H1 (cell line): ENCODE measurements around the gene SLC9B2. TPM values are rescaled to one million over a fixed set of nuclear protein-coding genes. Genes with fewer than 3 reads are reported as not detected.

Experiments used
- CTCF ChIA-PET: fragments of 300-600 bp; sonication (Branson Sonifier 250); formaldehyde crosslinking; loops from one replicate; lab custom pipeline; 2021; ENCODE audit not compliant: partially characterized antibody; lab: Charles Lee
- POLR2A ChIA-PET: fragments of 300-600 bp; sonication (Branson Sonifier 250); formaldehyde crosslinking; loops from one replicate; lab custom pipeline; 2021; ENCODE audit warnings: inconsistent platforms; ENCODE audit not compliant: partially characterized antibody; lab: Charles Lee
- DNase-seq, 2 experiments: peaks; one replicate each; pipeline versions ENCODE4 v3.0.0 to v3.0.0-alpha.2; 2010 to 2022; ENCODE audit warnings: low spot score in 2 of 2, low read depth in 1 of 2, mixed read lengths in 1 of 2
- FAIRE-seq: peaks from 2 replicates; lab custom pipeline; 2011; peaks lifted over from hg19 to GRCh38; lab: Jason Lieb, UNC
- H2AFZ ChIP-seq: 2 replicates; pipeline ENCODE4 v1.8.1; 2012; ENCODE audit warnings: low read length, inconsistent platforms
- H2AK5ac ChIP-seq: 2 replicates; pipeline ENCODE4 v1.6.1; 2013; ENCODE audit warnings: low read depth, low read length
- H2BK120ac ChIP-seq: replicated peaks from 2 replicates; pipeline ENCODE3; 2013; ENCODE audit warnings: low read depth, low read length, inconsistent platforms
- H2BK12ac ChIP-seq: 2 replicates; pipeline ENCODE4 v1.6.1; 2013; ENCODE audit warnings: low read depth, low read length
- H2BK15ac ChIP-seq: 2 replicates; pipeline ENCODE4 v1.6.1; 2013; ENCODE audit warnings: low read length
- H2BK20ac ChIP-seq: 2 replicates; pipeline ENCODE4 v1.6.1; 2013; ENCODE audit warnings: low read length
- H2BK5ac ChIP-seq: 2 replicates; pipeline ENCODE4 v1.6.1; 2013; ENCODE audit warnings: low read depth, low read length
- H3K14ac ChIP-seq: 2 replicates; pipeline ENCODE4 v1.6.1; 2013; ENCODE audit warnings: inconsistent platforms; ENCODE audit not compliant: insufficient read length
- H3K18ac ChIP-seq: 2 replicates; pipeline ENCODE4 v1.6.1; 2013; ENCODE audit warnings: low read length; ENCODE audit errors: extremely low read depth
- H3K23ac ChIP-seq: 2 replicates; pipeline ENCODE4 v1.6.1; 2013; ENCODE audit warnings: inconsistent platforms; ENCODE audit not compliant: insufficient read length
- H3K23me2 ChIP-seq: 2 replicates; pipeline ENCODE4 v1.6.1; 2013; ENCODE audit warnings: low read depth, low read length
- H3K27ac ChIP-seq: 2 replicates; pipeline ENCODE4 v1.6.1; 2011; ENCODE audit warnings: low read depth, low read length, inconsistent platforms
- H3K27me3 ChIP-seq, 4 experiments: replicated peaks in 1 of 4; 1 replicate in 1 of 4; 2 replicates in 3 of 4; pipeline versions ENCODE4 v1.6.1 to v1.8.1; 2011 to 2013; ENCODE audit warnings: low read length in 3 of 4, mild to moderate bottlenecking in 3 of 4, inconsistent platforms in 2 of 4, mixed read lengths in 2 of 4, moderate library complexity in 1 of 4; ENCODE audit not compliant: control insufficient read depth in 3 of 4, insufficient read depth in 3 of 4; ENCODE audit errors: extremely low read depth in 1 of 4
- H3K36me3 ChIP-seq, 4 experiments: 2 replicates each; pipeline versions ENCODE4 v1.6.1 to v1.8.1; 2011 to 2013; ENCODE audit warnings: mild to moderate bottlenecking in 4 of 4, low read length in 3 of 4, moderate library complexity in 2 of 4, control low read depth in 1 of 4, inconsistent platforms in 1 of 4; ENCODE audit not compliant: insufficient read depth in 4 of 4, control insufficient read depth in 2 of 4
- H3K4ac ChIP-seq: replicated peaks from 2 replicates; pipeline ENCODE3; 2013; ENCODE audit warnings: low read length, low read depth, mixed read lengths, inconsistent platforms; ENCODE audit not compliant: insufficient read length
- H3K4me1 ChIP-seq, 4 experiments: replicated peaks in 1 of 4; 1 replicate in 1 of 4; 2 replicates in 3 of 4; pipeline versions ENCODE4 v1.6.1 to v1.8.1; 2011 to 2013; ENCODE audit warnings: low read length in 3 of 4, inconsistent platforms in 2 of 4, mixed read lengths in 1 of 4; ENCODE audit not compliant: insufficient read depth in 4 of 4, control insufficient read depth in 3 of 4
- H3K4me2 ChIP-seq, 2 experiments: 2 replicates each; pipeline versions ENCODE4 v1.6.1 to v1.8.1; 2011 to 2013; ENCODE audit warnings: low read depth in 2 of 2, low read length in 2 of 2, control low read depth in 1 of 2, inconsistent platforms in 1 of 2, mild to moderate bottlenecking in 1 of 2; ENCODE audit not compliant: insufficient read depth in 1 of 2
- H3K4me3 ChIP-seq, 4 experiments: fragments of 200-600, 300-600 bp in 1 of 4; sonication (generic), shearing (Covaris generic), sonication (Bioruptor Twin) in 1 of 4; 2 replicates each; pipeline versions ENCODE4 v1.5.1 to v1.8.1; 2011 to 2016; ENCODE audit warnings: low read length in 4 of 4, low read depth in 3 of 4, control low read depth in 2 of 4, inconsistent platforms in 2 of 4, mild to moderate bottlenecking in 2 of 4, mixed read lengths in 1 of 4, moderate library complexity in 1 of 4; ENCODE audit not compliant: insufficient read depth in 2 of 4; ENCODE audit errors: extremely low read depth in 1 of 4
- H3K56ac ChIP-seq: replicated peaks from 2 replicates; pipeline ENCODE3; 2013; ENCODE audit warnings: low read depth, mild to moderate bottlenecking, mixed read lengths, low read length, inconsistent platforms; ENCODE audit not compliant: insufficient read length
- H3K79me1 ChIP-seq: 2 replicates; pipeline ENCODE4 v1.6.1; 2013; ENCODE audit warnings: low read depth, low read length, control low read depth
- H3K79me2 ChIP-seq, 2 experiments: 2 replicates each; pipeline versions ENCODE4 v1.6.1 to v1.8.1; 2012 to 2013; ENCODE audit warnings: low read length in 2 of 2, mild to moderate bottlenecking in 2 of 2, inconsistent platforms in 1 of 2; ENCODE audit not compliant: insufficient read depth in 2 of 2, control insufficient read depth in 1 of 2
- H3K9ac ChIP-seq, 4 experiments: replicated peaks in 1 of 4; 1 replicate in 1 of 4; 2 replicates in 3 of 4; pipeline versions ENCODE4 v1.6.1 to v1.8.1; 2011 to 2013; ENCODE audit warnings: low read depth in 3 of 4, low read length in 3 of 4, control low read depth in 2 of 4, mild to moderate bottlenecking in 2 of 4, moderate library complexity in 2 of 4, inconsistent platforms in 1 of 4; ENCODE audit errors: extremely low read depth in 1 of 4
- H3K9me3 ChIP-seq, 2 experiments: 2 replicates each; pipeline versions ENCODE4 v1.6.1 to v1.8.1; 2012 to 2013; ENCODE audit warnings: mild to moderate bottlenecking in 2 of 2, moderate library complexity in 2 of 2, control low read depth in 1 of 2, inconsistent platforms in 1 of 2, low read depth in 1 of 2, low read length in 1 of 2, mixed read lengths in 1 of 2; ENCODE audit not compliant: insufficient read depth in 2 of 2
- H4K20me1 ChIP-seq, 2 experiments: replicated peaks in 1 of 2; 2 replicates each; pipeline versions ENCODE3 to v1.8.1; 2011 to 2013; ENCODE audit warnings: inconsistent platforms in 2 of 2, low read length in 2 of 2, mild to moderate bottlenecking in 1 of 2; ENCODE audit not compliant: insufficient read depth in 2 of 2, control insufficient read depth in 1 of 2
- H4K5ac ChIP-seq: 2 replicates; pipeline ENCODE4 v1.6.1; 2013; ENCODE audit warnings: low read length, low read depth, mixed read lengths, inconsistent platforms; ENCODE audit not compliant: insufficient read length
- H4K8ac ChIP-seq: 2 replicates; pipeline ENCODE4 v1.8.0; 2013; ENCODE audit warnings: mild to moderate bottlenecking, moderate library complexity, low read length, inconsistent platforms; ENCODE audit not compliant: insufficient read depth; ENCODE audit errors: extremely low read depth
- H4K91ac ChIP-seq: replicated peaks from 2 replicates; pipeline ENCODE3; 2013; ENCODE audit warnings: low read length, mixed read lengths, inconsistent platforms; ENCODE audit not compliant: insufficient read length
- CBX5 ChIP-seq: fragments of 300-800, 300-1000 bp; sonication (generic); IDR thresholded peaks from 2 replicates; pipeline ENCODE4 v1.7.1; 2016; ENCODE audit warnings: antibody characterized with exemption, low read length, low read depth
- HDAC2 ChIP-seq, 2 experiments: fragments of 300-600 bp in 1 of 2; sonication (generic) in 1 of 2; IDR thresholded peaks; 2 replicates each; pipeline ENCODE4 v1.6.1; 2011 to 2012; ENCODE audit warnings: low read depth in 2 of 2, low read length in 2 of 2, mild to moderate bottlenecking in 2 of 2, moderate library complexity in 2 of 2, borderline replicate concordance in 1 of 2, inconsistent platforms in 1 of 2
- KDM1A ChIP-seq: fragments of 200-600, 300-600 bp; sonication (generic); IDR thresholded peaks from 2 replicates; pipeline ENCODE4 v1.7.1; 2016; ENCODE audit warnings: mild to moderate bottlenecking, low read length, borderline replicate concordance
- RFX5 ChIP-seq: IDR thresholded peaks from 2 replicates; pipeline ENCODE4 v1.6.1; 2011; ENCODE audit warnings: low read depth, low read length, improper control_type of control experiment, borderline replicate concordance
- RXRA ChIP-seq: IDR thresholded peaks from 2 replicates; pipeline ENCODE4 v1.6.1; 2011; ENCODE audit warnings: low read depth, mild to moderate bottlenecking, low read length, moderate library complexity; ENCODE audit not compliant: insufficient read depth
- SIRT6 ChIP-seq: IDR thresholded peaks from one replicate; pipeline ENCODE4 v1.7.1; 2012; ENCODE audit warnings: low read length, inconsistent platforms
- SIX5 ChIP-seq: IDR thresholded peaks from 2 replicates; pipeline ENCODE4 v1.6.1; 2011; ENCODE audit warnings: mild to moderate bottlenecking, low read depth, low read length
- TEAD4 ChIP-seq: IDR thresholded peaks from 2 replicates; pipeline ENCODE4 v1.6.1; 2012; ENCODE audit warnings: low read depth, low read length, inconsistent platforms, mixed read lengths
- ZNF274 ChIP-seq: IDR thresholded peaks from 2 replicates; pipeline ENCODE4 v1.7.0; 2012; ENCODE audit warnings: low read length, borderline replicate concordance; ENCODE audit errors: extremely low read depth
- WGBS, 2 experiments: shearing (Covaris generic) in 1 of 2; methylation state at CpG; one replicate each; pipeline versions ENCODE4 v1.1.6 to v1.1.7; 2013 to 2015; ENCODE audit warnings: low lambda C conversion rate in 2 of 2, mixed read lengths in 2 of 2, inconsistent platforms in 1 of 2, low coverage in 1 of 2, missing lambda C conversion rate in 1 of 2; ENCODE audit not compliant: insufficient replicate concordance in 2 of 2, insufficient coverage in 1 of 2, insufficient read length in 1 of 2; ENCODE audit errors: extremely low coverage in 1 of 2, missing lambda C conversion rate in 1 of 2; 5-methylcytosine and 5-hydroxymethylcytosine counted together
- polyA plus RNA-seq, 7 experiments: library from polyadenylated mRNA; depleted of rRNA in 3 of 7; stranded (reverse) in 5 of 7; unstranded in 2 of 7; fragments of >200 nt in 5 of 7; fragments of 200-250 nt in 2 of 7; gene quantifications; 1 replicate in 5 of 7; 2 replicates in 1 of 7; 4 replicates in 1 of 7; pipeline versions ENCODE4 v1.2.1 to v1.2.3, GENCODE V29; 2011 to 2013; ENCODE audit warnings: missing spikeins in 2 of 7, mixed read lengths in 2 of 7
- total RNA-seq: library from RNA; stranded (reverse); fragmentation: NEBNext Ultra II Directional; extraction: Animal tissue kit (Norgen Biotek cat#: 25700); gene quantifications from 2 replicates; pipeline ENCODE4 v1.2.1, GENCODE V29; 2021

Gene SLC9B2
- total and polyA plus RNA-seq, 2 of the 8 experiments (the other 6 are each of a cell fraction or from before 2014, with no cell fraction given): 3.2 to 5.2 TPM

- Histone ChIP-seq H3K4me2 (no peak overlapping the region), H3K27ac (no peak overlapping the region), H3K18ac (no peak overlapping the region), H3K79me2 (no peaks in the 10 kb centered on the region), H3K23me2 (no peaks in the 10 kb centered on the region), H2BK5ac (no peak overlapping the region), H3K23ac (no peak overlapping the region), H3K56ac (no peak overlapping the region), H3K9me3 (no peaks in the 10 kb centered on the region), H3K4me1 (no peaks in the 10 kb centered on the region), H4K8ac (no peak overlapping the region), H2BK15ac (no peak overlapping the region), H3K14ac (no peak overlapping the region), H2AK5ac (no peak overlapping the region), H3K36me3 (no peaks in the 10 kb centered on the region), H3K79me1 (no peaks in the 10 kb centered on the region), H2BK20ac (no peak overlapping the region), H3K4me3 (no peak overlapping the region), H4K20me1 (no peaks in the 10 kb centered on the region), H3K4ac (no peak overlapping the region), H4K91ac (no peak overlapping the region), H4K5ac (no peak overlapping the region), H2BK120ac (no peak overlapping the region), H3K9ac (no peak overlapping the region), H2AFZ (no peak overlapping the region), H3K27me3 (no peaks in the 10 kb centered on the region), H2BK12ac (peak overlapping the region; percentile 62; the same call in 1 of the 2 replicates)
- CTCF ChIA-PET: interaction anchor here (0.7 to 2.4 kb wide), 12 partner anchors 14 to 431 kb away, joined by 3 to 15 read pairs (median 4); no protein-coding TSS in a partner anchor
- POLR2A ChIA-PET: interaction anchor here (1.1 to 1.4 kb wide), 2 partner anchors 184 to 186 kb away, joined by 3 read pairs; partner anchors contain the start of gene UBE2D3
- no peak for DNase-seq
- no peak for FAIRE-seq
- 87% methylated on average over 4 of the region's 4 CpGs; no CpG with 5 or more reads in 1 of the 2 experiments for WGBS, 2 experiments
- TF ChIP-seq SIX5 (no peak), RXRA (no peak), ZNF274 (no peak), SIRT6 (no peak), TEAD4 (no peak), KDM1A (no peak), HDAC2 (IDR thresholded peaks at IDR 0.05; ENCODE audit: borderline replicate concordance in 1 of 2, low read depth in 2 of 2, low read length in 2 of 2) (no peak), CBX5 (no peak), RFX5 (no peak)
- TF ChIP-seq, all 59 proteins: peak for 0
Measured at GRCh38 chr4:103011378-103012025, 65.1 kb downstream of the SLC9B2 start.
